Measurements from ENCODE around the gene DFFB.
A peak's percentile ranks its signal among the peaks of the same experiment; 100 is the strongest.

The DFFB gene

GRCh38 chr1:3852091-3852490, 5.2 kb upstream of the DFFB start:
- H3K27me3 ChIP-seq (ENCODE audit: insufficient read depth, poor library complexity, severe bottlenecking): no peaks in the 10 kb centered on the region
- H3K27ac ChIP-seq (replicated peaks): no peak overlapping the region
- no peak for TF ChIP-seq CTCF (IDR thresholded peaks at IDR 0.05; ENCODE audit: insufficient read depth, low read length)
- no peak for TF ChIP-seq SPI1 (IDR thresholded peaks at IDR 0.05; ENCODE audit: borderline replicate concordance, low read depth)
- no peak for TF ChIP-seq POLR2AphosphoS5 (IDR thresholded peaks at IDR 0.05; ENCODE audit: low read depth)
- TF ChIP-seq REST (IDR thresholded peaks at IDR 0.05; ENCODE audit: insufficient replicate concordance, low read depth): no peak
- no peak for TF ChIP-seq GABPA (IDR thresholded peaks at IDR 0.05; ENCODE audit: low read depth)
- no peak overlapping the region for H3K4me3 ChIP-seq (replicated peaks; ENCODE audit: insufficient read depth, low read length)
- DNase-seq (ENCODE audit: low read depth in 1 of 2, low spot score in 1 of 2): no peak

GRCh38 chr1:3852711-3853485, 4.4 kb upstream of the DFFB start:
- H3K27me3 ChIP-seq (ENCODE audit: insufficient read depth, poor library complexity, severe bottlenecking): no peaks in the 10 kb centered on the region
- TF ChIP-seq CTCF (IDR thresholded peaks at IDR 0.05; ENCODE audit: insufficient read depth, low read length) (no peak), POLR2AphosphoS5 (IDR thresholded peaks at IDR 0.05; ENCODE audit: low read depth) (no peak), GABPA (IDR thresholded peaks at IDR 0.05; ENCODE audit: low read depth) (no peak), REST (IDR thresholded peaks at IDR 0.05; ENCODE audit: insufficient replicate concordance, low read depth) (no peak), SPI1 (IDR thresholded peaks at IDR 0.05; ENCODE audit: borderline replicate concordance, low read depth) (no peak)
- no peak for DNase-seq (ENCODE audit: low read depth in 1 of 2, low spot score in 1 of 2)
- no peak overlapping the region for H3K27ac ChIP-seq (replicated peaks)
- no peak overlapping the region for H3K4me3 ChIP-seq (replicated peaks; ENCODE audit: insufficient read depth, low read length)

GRCh38 chr1:3857791-3858129, 484 bp downstream of the DFFB start:
- TF ChIP-seq CTCF (IDR thresholded peaks at IDR 0.05; ENCODE audit: insufficient read depth, low read length) (no peak), SPI1 (IDR thresholded peaks at IDR 0.05; ENCODE audit: borderline replicate concordance, low read depth) (no peak), REST (IDR thresholded peaks at IDR 0.05; ENCODE audit: insufficient replicate concordance, low read depth) (no peak), POLR2AphosphoS5 (IDR thresholded peaks at IDR 0.05; ENCODE audit: low read depth) (no peak), GABPA (IDR thresholded peaks at IDR 0.05; ENCODE audit: low read depth) (no peak)
- peak overlapping the region; percentile 66 for H3K27ac ChIP-seq (replicated peaks)
- no peaks in the 10 kb centered on the region for H3K27me3 ChIP-seq (ENCODE audit: insufficient read depth, poor library complexity, severe bottlenecking)
- no peak for DNase-seq (ENCODE audit: low read depth in 1 of 2, low spot score in 1 of 2)
- H3K4me3 ChIP-seq (replicated peaks; ENCODE audit: insufficient read depth, low read length): peak overlapping the region; percentile 80
